ENCODE measurements around the gene IGLON5. TPM values are rescaled to one million over a fixed set of nuclear protein-coding genes. Genes with fewer than 3 reads are reported as not detected.

The IGLON5 gene
- total RNA-seq, 2 donors from 2014 or later: not detected

- 55 to 60% methylated on average over 19 to 23 of the region's 23 CpGs for WGBS, 2 donors
- no peak for ATAC-seq
- Histone ChIP-seq H3K27me3 (no peaks in the 10 kb centered on the region), H3K36me3 (replicated peaks in 1 of 2; ENCODE audit: insufficient read depth in 1 of 2, low read depth in 2 of 2) (no peaks in the 10 kb centered on the region), H3K4me3 (no peak overlapping the region), H3K4me1 (no peaks in the 10 kb centered on the region), H3K9me3 (no peaks in the 10 kb centered on the region), H3K27ac (no peak overlapping the region)
- TF ChIP-seq POLR2A (IDR thresholded peaks at IDR 0.05): no peak
- TF ChIP-seq CTCF (IDR thresholded peaks at IDR 0.05): no peak
- intact Hi-C loops (cut with DNase I): no loop called here
- no peak for DNase-seq
These were observed 7.5 kb downstream of the IGLON5 start for GRCh38 chr19:51318687-51319648.

DNA sequence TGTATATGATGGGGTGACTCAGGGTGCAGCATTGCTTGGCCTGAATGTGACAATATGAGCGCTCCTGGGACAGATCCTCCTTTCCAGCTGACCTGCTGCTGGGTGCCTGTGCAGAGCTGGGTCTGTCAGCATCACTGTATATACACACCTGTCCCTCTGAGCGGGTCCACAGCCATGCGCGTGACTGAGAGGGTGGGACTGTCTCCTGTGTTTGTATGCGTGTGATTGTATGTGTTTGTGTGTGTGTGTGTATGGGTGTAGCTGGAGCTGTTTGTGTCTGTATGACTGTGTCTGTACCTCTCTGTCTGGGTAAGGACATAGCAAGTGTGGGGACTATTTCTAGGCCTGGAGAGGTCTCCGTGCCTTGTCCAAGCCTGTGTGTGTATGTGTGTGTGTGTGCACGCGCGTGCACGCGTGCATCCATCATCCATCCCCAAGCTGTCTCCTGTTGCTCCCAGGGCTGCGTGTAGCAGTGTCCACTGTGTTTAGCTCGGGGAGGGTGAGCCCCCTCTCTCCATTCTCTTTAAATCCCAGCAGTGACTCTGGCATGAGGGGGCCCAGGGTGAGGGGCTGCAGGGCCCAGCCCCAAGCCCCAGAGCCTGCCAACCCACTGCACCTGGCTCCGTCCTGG, 8.3 kb downstream of the IGLON5 start:
- no peak for DNase-seq
- no peaks in the 10 kb centered on the region for H3K36me3 ChIP-seq (replicated peaks in 1 of 2; ENCODE audit: insufficient read depth in 1 of 2, low read depth in 2 of 2)
- TF ChIP-seq CTCF (IDR thresholded peaks at IDR 0.05) (no peak), POLR2A (IDR thresholded peaks at IDR 0.05) (no peak)
- H3K27me3 ChIP-seq: no peaks in the 10 kb centered on the region
- no peak for ATAC-seq
- no peak overlapping the region for H3K27ac ChIP-seq
- H3K4me3 ChIP-seq: no peak overlapping the region
- no peaks in the 10 kb centered on the region for H3K4me1 ChIP-seq
- intact Hi-C loops (cut with DNase I): no loop called here
- no peaks in the 10 kb centered on the region for H3K9me3 ChIP-seq
- 61 to 63% methylated on average over 11 to 14 of the region's 14 CpGs for WGBS, 2 donors

DNA sequence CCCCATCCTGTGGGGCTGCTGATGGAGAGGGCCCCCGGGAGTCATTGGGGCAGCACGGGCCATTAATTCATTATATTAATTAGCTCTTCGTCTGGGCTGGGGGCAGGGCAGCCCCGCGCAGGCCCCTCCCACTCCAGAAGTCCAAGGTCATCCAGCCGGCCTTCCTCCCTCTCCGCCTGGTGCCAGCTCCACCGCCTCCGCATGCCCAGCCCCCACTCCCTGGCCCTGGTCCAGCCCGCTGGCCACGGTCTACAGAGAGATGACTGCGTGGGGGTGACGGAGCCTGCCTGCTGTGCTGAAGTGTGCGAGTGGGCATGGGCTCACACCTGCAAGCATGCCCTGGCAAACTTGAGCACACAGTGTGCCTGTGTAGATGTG, 8.8 kb downstream of the IGLON5 start:
- intact Hi-C loops (cut with DNase I): no loop called here
- H3K27me3 ChIP-seq: no peaks in the 10 kb centered on the region
- TF ChIP-seq CTCF (IDR thresholded peaks at IDR 0.05) (no peak), POLR2A (IDR thresholded peaks at IDR 0.05) (no peak)
- H3K9me3 ChIP-seq: no peaks in the 10 kb centered on the region
- no peaks in the 10 kb centered on the region for H3K4me1 ChIP-seq
- WGBS, 2 donors: 15% methylated on average over 14 of the region's 14 CpGs; no CpG with 5 or more reads in 1 of the 2 donors
- H3K4me3 ChIP-seq: no peak overlapping the region
- no peaks in the 10 kb centered on the region for H3K36me3 ChIP-seq (replicated peaks in 1 of 2; ENCODE audit: insufficient read depth in 1 of 2, low read depth in 2 of 2)
- DNase-seq (peak in 1 of 4 donors; percentile 18), ATAC-seq (peak; percentile 18)
- H3K27ac ChIP-seq: no peak overlapping the region

GRCh38 chr19:51321799-51322198, 10.4 kb downstream of the IGLON5 start:
- H3K27ac ChIP-seq: no peak overlapping the region
- H3K9me3 ChIP-seq: no peaks in the 10 kb centered on the region
- H3K4me3 ChIP-seq: no peak overlapping the region
- no peaks in the 10 kb centered on the region for H3K36me3 ChIP-seq (replicated peaks in 1 of 2; ENCODE audit: insufficient read depth in 1 of 2, low read depth in 2 of 2)
- no peak for DNase-seq
- 20 to 44% methylated on average over 1 to 14 of the region's 14 CpGs for WGBS, 2 donors
- ATAC-seq: no peak
- intact Hi-C loops (cut with DNase I): no loop called here
- peaks cover 0 to 8% of the 10 kb centered on the region in 2 donors for H3K27me3 ChIP-seq
- TF ChIP-seq CTCF (IDR thresholded peaks at IDR 0.05): no peak
- no peak for TF ChIP-seq POLR2A (IDR thresholded peaks at IDR 0.05)
- H3K4me1 ChIP-seq: no peaks in the 10 kb centered on the region

Data from body of pancreas (tissue), 4 donors.